HG03460 (cell line): ENCODE results near the gene TMEM179.
"Not testable (repeated sequence)": the region's sequence is repeated elsewhere in the genome, so short reads cannot be mapped to it uniquely, and the experiment has no call there.

Source experiments
- ATAC-seq: cut with Tn5 transposase; IDR thresholded peaks from one replicate; pipeline ENCODE4 v1.9.1; 2021; ENCODE audit not compliant: unreplicated experiment

Gene TMEM179

GRCh38 chr14:104588066-104588857 is 16.3 kb downstream of the TMEM179 start:
- no peak for ATAC-seq

- ATAC-seq, result no peak
Measured at GRCh38 chr14:104587641-104588040, 16.9 kb downstream of the TMEM179 start.

GRCh38 chr14:104586832-104587620 is 17.5 kb downstream of the TMEM179 start:
- ATAC-seq, result no peak

GRCh38 chr14:104585966-104586697 is 18.4 kb downstream of the TMEM179 start:
- no peak for ATAC-seq

GRCh38 chr14:104584557-104584956 is 20.0 kb downstream of the TMEM179 start:
- no peak for ATAC-seq

- no peak for ATAC-seq
Measured at GRCh38 chr14:104583424-104584306, 20.9 kb downstream of the TMEM179 start.

GRCh38 chr14:104582662-104583061 is 21.9 kb downstream of the TMEM179 start:
- ATAC-seq, result no peak

GRCh38 chr14:104582005-104582404 is 22.6 kb downstream of the TMEM179 start:
- ATAC-seq, result no peak

- ATAC-seq, result no peak
Measured at GRCh38 chr14:104581521-104581920, 23.1 kb downstream of the TMEM179 start.

GRCh38 chr14:104580961-104581360 is 23.6 kb downstream of the TMEM179 start:
- no peak for ATAC-seq

GRCh38 chr14:104579939-104580338 is 24.6 kb downstream of the TMEM179 start:
- not testable (repeated sequence) for ATAC-seq

GRCh38 chr14:104579507-104579906 is 25.1 kb downstream of the TMEM179 start, which contains the start of gene C14orf180:
Gene C14orf180 (plus strand): TSS chr14:104579764. CDS start chr14:104586431, 6,667 bp downstream.
- ATAC-seq, result no peak

GRCh38 chr14:104578321-104578720 is 26.3 kb downstream of the TMEM179 start:
- ATAC-seq, result no peak

GRCh38 chr14:104577847-104578301 is 26.7 kb downstream of the TMEM179 start:
- ATAC-seq, result no peak

- no peak for ATAC-seq
Measured at GRCh38 chr14:104577426-104577825, 27.1 kb downstream of the TMEM179 start.

GRCh38 chr14:104576970-104577332 is 27.6 kb downstream of the TMEM179 start:
- no peak for ATAC-seq

- ATAC-seq, result no peak
Measured at GRCh38 chr14:104576232-104576969, 28.2 kb downstream of the TMEM179 start.

GRCh38 chr14:104574978-104575583 is 29.5 kb downstream of the TMEM179 start:
- no peak for ATAC-seq

GRCh38 chr14:104574536-104574935 is 30.0 kb downstream of the TMEM179 start:
- ATAC-seq, result no peak
